ENCODE results near the gene LMO7.

The LMO7 gene

GRCh38 chr13:75801388-75801945 is 165.3 kb downstream of the LMO7 start:
- DNase-seq (ENCODE audit: low read depth in 2 of 2): no peak

- no peak for DNase-seq (ENCODE audit: low read depth in 2 of 2)
Observed at GRCh38 chr13:75802161-75802560, 166.0 kb downstream of the LMO7 start.

GRCh38 chr13:75803164-75803611 is 167.1 kb downstream of the LMO7 start:
- DNase-seq (ENCODE audit: low read depth in 2 of 2): no peak

GRCh38 chr13:75804054-75804453 is 167.9 kb downstream of the LMO7 start:
- no peak for DNase-seq (ENCODE audit: low read depth in 2 of 2)

- no peak for DNase-seq (ENCODE audit: low read depth in 2 of 2)
Observed at GRCh38 chr13:75804605-75805004, 168.5 kb downstream of the LMO7 start.

GRCh38 chr13:75806117-75806516 is 170.0 kb downstream of the LMO7 start:
- DNase-seq (ENCODE audit: low read depth in 2 of 2): no peak

GRCh38 chr13:75811361-75811760 is 175.2 kb downstream of the LMO7 start:
- DNase-seq (ENCODE audit: low read depth in 2 of 2): no peak

GRCh38 chr13:75811841-75812240 is 175.7 kb downstream of the LMO7 start:
- DNase-seq (ENCODE audit: low read depth in 2 of 2): no peak

GRCh38 chr13:75812751-75813181 is 176.6 kb downstream of the LMO7 start:
- DNase-seq (ENCODE audit: low read depth in 2 of 2): no peak

GRCh38 chr13:75813323-75813722 is 177.2 kb downstream of the LMO7 start:
- no peak for DNase-seq (ENCODE audit: low read depth in 2 of 2)

- DNase-seq (ENCODE audit: low read depth in 2 of 2): no peak
Observed at GRCh38 chr13:75818179-75818967, 182.2 kb downstream of the LMO7 start.

- DNase-seq (ENCODE audit: low read depth in 2 of 2): no peak
Observed at GRCh38 chr13:75818968-75819225, 182.8 kb downstream of the LMO7 start.

GRCh38 chr13:75825161-75825560 is 189.0 kb downstream of the LMO7 start:
- no peak for DNase-seq (ENCODE audit: low read depth in 2 of 2)

- DNase-seq (ENCODE audit: low read depth in 2 of 2): no peak
Observed at GRCh38 chr13:75825594-75825993, 189.5 kb downstream of the LMO7 start.

- DNase-seq (ENCODE audit: low read depth in 2 of 2): no peak
Observed at GRCh38 chr13:75826391-75826790, 190.3 kb downstream of the LMO7 start.

GRCh38 chr13:75829830-75830229 is 193.7 kb downstream of the LMO7 start:
- no peak for DNase-seq (ENCODE audit: low read depth in 2 of 2)

GRCh38 chr13:75830842-75831241 is 194.7 kb downstream of the LMO7 start:
- no peak for DNase-seq (ENCODE audit: low read depth in 2 of 2)

- DNase-seq (ENCODE audit: low read depth in 2 of 2): no peak
Observed at GRCh38 chr13:75831389-75831788, 195.3 kb downstream of the LMO7 start.

- DNase-seq (ENCODE audit: low read depth in 2 of 2): no peak
Observed at GRCh38 chr13:75832812-75833211, 196.7 kb downstream of the LMO7 start.

- no peak for DNase-seq (ENCODE audit: low read depth in 2 of 2)
Observed at GRCh38 chr13:75836441-75836840, 200.3 kb downstream of the LMO7 start.

- DNase-seq (ENCODE audit: low read depth in 2 of 2): no peak
Observed at GRCh38 chr13:75838366-75839005, 202.4 kb downstream of the LMO7 start.

- no peak for DNase-seq (ENCODE audit: low read depth in 2 of 2)
Observed at GRCh38 chr13:75839406-75839805, 203.3 kb downstream of the LMO7 start.

- no peak for DNase-seq (ENCODE audit: low read depth in 2 of 2)
Observed at GRCh38 chr13:75841905-75842304, 205.8 kb downstream of the LMO7 start.
